GM23338 (cell line): ENCODE data around the gene OPTC. TPM values are rescaled to one million over a fixed set of nuclear protein-coding genes. Genes with fewer than 3 reads are reported as not detected.

Source experiments
- ATAC-seq: fragments of 200-7000 bp; cut with Tn5 transposase; 3 replicates; pipeline ENCODE4 v1.9.1; 2020
- DNase-seq: peaks from one replicate; pipeline ENCODE4 v3.0.0-alpha.2; 2015; ENCODE audit warnings: low spot score
- H2AFZ ChIP-seq: fragments of 200-600 bp; sonication (generic); 2 replicates; pipeline ENCODE4 v1.8.0; 2016; ENCODE audit warnings: antibody characterized with exemption, mild to moderate bottlenecking, moderate library complexity
- H3F3A ChIP-seq: fragments of 200-600 bp; sonication (generic); replicated peaks from 2 replicates; pipeline ENCODE4 v1.8.0; 2017; ENCODE audit warnings: antibody characterized with exemption, mixed run types, low read depth
- H3K27ac ChIP-seq: fragments of 200-600 bp; sonication (generic); 2 replicates; pipeline ENCODE4 v1.6.1; 2016; ENCODE audit warnings: low read depth
- H3K27me3 ChIP-seq: fragments of 200-600 bp; sonication (generic); 2 replicates; pipeline ENCODE4 v1.8.0; 2016; ENCODE audit warnings: mild to moderate bottlenecking, mixed run types, moderate library complexity; ENCODE audit not compliant: insufficient read depth
- H3K36me3 ChIP-seq: fragments of 200-600 bp; sonication (generic); 2 replicates; pipeline ENCODE4 v1.8.0; 2016; ENCODE audit warnings: mild to moderate bottlenecking; ENCODE audit not compliant: insufficient read depth
- H3K4me1 ChIP-seq: fragments of 200-600 bp; sonication (generic); 2 replicates; pipeline ENCODE4 v1.8.0; 2016; ENCODE audit warnings: mild to moderate bottlenecking, moderate library complexity; ENCODE audit not compliant: insufficient read depth
- H3K4me2 ChIP-seq: fragments of 200-600 bp; sonication (generic); 2 replicates; pipeline ENCODE4 v1.7.1; 2017; ENCODE audit warnings: mixed run types
- H3K4me3 ChIP-seq: fragments of 200-600 bp; sonication (generic); 2 replicates; pipeline ENCODE4 v1.6.1; 2016; ENCODE audit warnings: mixed run types
- H3K79me2 ChIP-seq: fragments of 200-600 bp; sonication (generic); replicated peaks from 2 replicates; pipeline ENCODE4 v1.8.0; 2017; ENCODE audit warnings: mild to moderate bottlenecking; ENCODE audit not compliant: insufficient read depth
- H3K9me2 ChIP-seq: fragments of 200-600 bp; sonication (generic); 2 replicates; pipeline ENCODE4 v1.8.0; 2017; ENCODE audit not compliant: insufficient read depth
- H4K20me1 ChIP-seq: fragments of 200-600 bp; sonication (generic); replicated peaks from 2 replicates; pipeline ENCODE4 v1.8.0; 2017; ENCODE audit warnings: mild to moderate bottlenecking; ENCODE audit not compliant: insufficient read depth
- H3K27ac Mint-ChIP-seq: 2 replicates; pipeline ENCODE4 v1.8.0; 2020; ENCODE audit warnings: inconsistent platforms, mild to moderate bottlenecking, moderate library complexity, mixed read lengths
- H3K27me3 Mint-ChIP-seq: 3 replicates; pipeline ENCODE4 v1.8.0; 2022; ENCODE audit warnings: low read depth, mild to moderate bottlenecking, moderate library complexity, mixed read lengths, inconsistent platforms; ENCODE audit not compliant: insufficient read depth, poor library complexity
- H3K36me3 Mint-ChIP-seq: 3 replicates; pipeline ENCODE4 v1.8.0; 2021; ENCODE audit warnings: low read depth, mild to moderate bottlenecking, inconsistent platforms, moderate library complexity, mixed read lengths
- H3K4me1 Mint-ChIP-seq: 3 replicates; pipeline ENCODE4 v1.8.0; 2020; ENCODE audit warnings: mild to moderate bottlenecking, inconsistent platforms, mixed read lengths
- H3K4me3 Mint-ChIP-seq: 3 replicates; pipeline ENCODE4 v1.8.0; 2021; ENCODE audit warnings: moderate library complexity, mild to moderate bottlenecking, inconsistent platforms, mixed read lengths
- H3K9me3 Mint-ChIP-seq: 3 replicates; pipeline ENCODE4 v1.8.0; 2020; ENCODE audit warnings: moderate library complexity, mild to moderate bottlenecking, inconsistent platforms, mixed read lengths
- CREB1 ChIP-seq: fragments of 250-450 bp; sonication (Bioruptor Pico); IDR thresholded peaks from 2 replicates; pipeline ENCODE4 v1.5.0; 2020; ENCODE audit warnings: low read depth, mild to moderate bottlenecking, moderate library complexity
- EZH2 ChIP-seq: fragments of 200-600 bp; sonication (generic); IDR thresholded peaks from one replicate; pipeline ENCODE4 v1.8.0; 2017; ENCODE audit warnings: antibody characterized with exemption, mild to moderate bottlenecking, low read depth; ENCODE audit not compliant: unreplicated experiment
- EZH2phosphoT487 ChIP-seq: fragments of 200-600 bp; sonication (generic); IDR thresholded peaks from one replicate; pipeline ENCODE4 v1.8.1; 2018; ENCODE audit warnings: antibody characterized with exemption; ENCODE audit not compliant: unreplicated experiment
- JUNB ChIP-seq: IDR thresholded peaks from one replicate; pipeline ENCODE4 v1.6.1; 2016; ENCODE audit warnings: antibody characterized with exemption; ENCODE audit not compliant: unreplicated experiment
- NANOG ChIP-seq: IDR thresholded peaks from 2 replicates; pipeline ENCODE4 v1.6.1; 2016; ENCODE audit warnings: antibody characterized with exemption, borderline replicate concordance
- POLR2AphosphoS5 ChIP-seq: IDR thresholded peaks from 2 replicates; pipeline ENCODE4 v1.6.1; 2016; ENCODE audit warnings: antibody characterized with exemption, low read depth
- STAT1 ChIP-seq: IDR thresholded peaks from one replicate; pipeline ENCODE4 v1.6.1; 2016; ENCODE audit warnings: antibody characterized with exemption; ENCODE audit not compliant: unreplicated experiment
- ZNF114 ChIP-seq: fragments of 250-450 bp; sonication (Bioruptor Pico); IDR thresholded peaks from 2 replicates; pipeline ENCODE4 v1.5.0; 2020; ENCODE audit warnings: mild to moderate bottlenecking, moderate library complexity
- ZNF331 ChIP-seq: fragments of 250-450 bp; sonication (Bioruptor Pico); IDR thresholded peaks from 2 replicates; pipeline ENCODE4 v1.5.0; 2020; ENCODE audit warnings: low read depth, mild to moderate bottlenecking, moderate library complexity
- polyA plus RNA-seq: library from polyadenylated mRNA; unstranded; fragments of >200 nt; fragmentation: Nextera tagmentation; extraction: Ambion mirVana; gene quantifications from 2 replicates; pipeline ENCODE4 v1.2.1, GENCODE V29; 2016
- total RNA-seq: library from RNA; depleted of rRNA; stranded (reverse); fragments of >200 nt; shearing (Covaris generic); gene quantifications from 2 replicates; pipeline ENCODE4 v1.2.3, GENCODE V29; 2014
- TF ChIP-seq, protein P1 (sequence below): IDR thresholded peaks from 2 replicates; pipeline ENCODE4 v1.6.1; 2016; ENCODE audit warnings: antibody characterized with exemption
- TF ChIP-seq, protein P2 (sequence below): IDR thresholded peaks from one replicate; pipeline ENCODE4 v1.6.1; 2018; ENCODE audit warnings: antibody characterized with exemption; ENCODE audit not compliant: unreplicated experiment

OPTC gene
- total and polyA plus RNA-seq, 2 experiments from 2014 or later = 0.50 to 1.0 TPM

GRCh38 chr1:203492748-203493130 is 1.2 kb upstream of the OPTC start:
- Mint-ChIP-seq H3K27me3 (peaks cover 2% of the 10 kb centered on the region), H3K27ac (no peak overlapping the region), H3K4me3 (no peak overlapping the region), H3K9me3 (no peaks in the 10 kb centered on the region), H3K4me1 (peaks cover 30% of the 10 kb centered on the region), H3K36me3 (no peaks in the 10 kb centered on the region)
- Histone ChIP-seq H3K27ac (no peak overlapping the region), H3K9me2 (no peaks in the 10 kb centered on the region), H3K4me2 (no peak overlapping the region), H2AFZ (no peak overlapping the region), H3F3A (no peaks in the 10 kb centered on the region), H3K4me1 (no peaks in the 10 kb centered on the region; the same call in 1 of the 2 replicates), H4K20me1 (no peaks in the 10 kb centered on the region), H3K36me3 (no peaks in the 10 kb centered on the region), H3K27me3 (no peaks in the 10 kb centered on the region), H3K79me2 (no peaks in the 10 kb centered on the region), H3K4me3 (no peak overlapping the region)
- TF ChIP-seq, protein P1, sequence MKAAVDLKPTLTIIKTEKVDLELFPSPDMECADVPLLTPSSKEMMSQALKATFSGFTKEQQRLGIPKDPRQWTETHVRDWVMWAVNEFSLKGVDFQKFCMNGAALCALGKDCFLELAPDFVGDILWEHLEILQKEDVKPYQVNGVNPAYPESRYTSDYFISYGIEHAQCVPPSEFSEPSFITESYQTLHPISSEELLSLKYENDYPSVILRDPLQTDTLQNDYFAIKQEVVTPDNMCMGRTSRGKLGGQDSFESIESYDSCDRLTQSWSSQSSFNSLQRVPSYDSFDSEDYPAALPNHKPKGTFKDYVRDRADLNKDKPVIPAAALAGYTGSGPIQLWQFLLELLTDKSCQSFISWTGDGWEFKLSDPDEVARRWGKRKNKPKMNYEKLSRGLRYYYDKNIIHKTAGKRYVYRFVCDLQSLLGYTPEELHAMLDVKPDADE = no peak
- no peak for TF ChIP-seq STAT1
- no peak for TF ChIP-seq NANOG
- TF ChIP-seq ZNF331 (CRISPR knock-in tag) = no peak
- no peak for TF ChIP-seq POLR2AphosphoS5
- no peak for TF ChIP-seq ZNF114
- ATAC-seq (no peak), DNase-seq (no peak)

GRCh38 chr1:203495845-203496244 is 1.9 kb downstream of the OPTC start:
- no peak overlapping the region for H3K4me3 Mint-ChIP-seq
- no peak overlapping the region for H3K4me2 ChIP-seq
- no peaks in the 10 kb centered on the region for H3K36me3 Mint-ChIP-seq
- no peaks in the 10 kb centered on the region; the same call in 1 of the 2 replicates for H3K4me1 ChIP-seq
- DNase-seq (no peak), ATAC-seq (no peak)
- no peaks in the 10 kb centered on the region for H3K79me2 ChIP-seq
- peaks cover 27% of the 10 kb centered on the region for H3K4me1 Mint-ChIP-seq
- TF ChIP-seq JUNB (no peak), NANOG (no peak), EZH2phosphoT487 (no peak), CREB1 (CRISPR knock-in tag) (no peak), ZNF331 (CRISPR knock-in tag) (no peak), EZH2 (no peak), STAT1 (no peak)
- TF ChIP-seq, protein P2, sequence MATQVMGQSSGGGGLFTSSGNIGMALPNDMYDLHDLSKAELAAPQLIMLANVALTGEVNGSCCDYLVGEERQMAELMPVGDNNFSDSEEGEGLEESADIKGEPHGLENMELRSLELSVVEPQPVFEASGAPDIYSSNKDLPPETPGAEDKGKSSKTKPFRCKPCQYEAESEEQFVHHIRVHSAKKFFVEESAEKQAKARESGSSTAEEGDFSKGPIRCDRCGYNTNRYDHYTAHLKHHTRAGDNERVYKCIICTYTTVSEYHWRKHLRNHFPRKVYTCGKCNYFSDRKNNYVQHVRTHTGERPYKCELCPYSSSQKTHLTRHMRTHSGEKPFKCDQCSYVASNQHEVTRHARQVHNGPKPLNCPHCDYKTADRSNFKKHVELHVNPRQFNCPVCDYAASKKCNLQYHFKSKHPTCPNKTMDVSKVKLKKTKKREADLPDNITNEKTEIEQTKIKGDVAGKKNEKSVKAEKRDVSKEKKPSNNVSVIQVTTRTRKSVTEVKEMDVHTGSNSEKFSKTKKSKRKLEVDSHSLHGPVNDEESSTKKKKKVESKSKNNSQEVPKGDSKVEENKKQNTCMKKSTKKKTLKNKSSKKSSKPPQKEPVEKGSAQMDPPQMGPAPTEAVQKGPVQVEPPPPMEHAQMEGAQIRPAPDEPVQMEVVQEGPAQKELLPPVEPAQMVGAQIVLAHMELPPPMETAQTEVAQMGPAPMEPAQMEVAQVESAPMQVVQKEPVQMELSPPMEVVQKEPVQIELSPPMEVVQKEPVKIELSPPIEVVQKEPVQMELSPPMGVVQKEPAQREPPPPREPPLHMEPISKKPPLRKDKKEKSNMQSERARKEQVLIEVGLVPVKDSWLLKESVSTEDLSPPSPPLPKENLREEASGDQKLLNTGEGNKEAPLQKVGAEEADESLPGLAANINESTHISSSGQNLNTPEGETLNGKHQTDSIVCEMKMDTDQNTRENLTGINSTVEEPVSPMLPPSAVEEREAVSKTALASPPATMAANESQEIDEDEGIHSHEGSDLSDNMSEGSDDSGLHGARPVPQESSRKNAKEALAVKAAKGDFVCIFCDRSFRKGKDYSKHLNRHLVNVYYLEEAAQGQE = no peak
- TF ChIP-seq, protein P1 = no peak
- no peaks in the 10 kb centered on the region for H3K27me3 ChIP-seq
- no peak overlapping the region for H3K27ac ChIP-seq
- no peaks in the 10 kb centered on the region for H4K20me1 ChIP-seq
- H3K36me3 ChIP-seq = no peaks in the 10 kb centered on the region
- H3K9me2 ChIP-seq = no peaks in the 10 kb centered on the region
- no peaks in the 10 kb centered on the region for H3F3A ChIP-seq
- H3K27ac Mint-ChIP-seq = 0 out of 2 replicates have a peak overlapping the region, but pooled peaks have one; percentile 8
- no peaks in the 10 kb centered on the region for H3K9me3 Mint-ChIP-seq
- no peak overlapping the region for H3K4me3 ChIP-seq
- H3K27me3 Mint-ChIP-seq = peaks cover 2% of the 10 kb centered on the region
- H2AFZ ChIP-seq = no peak overlapping the region
